DMS 273 treated with DMSO at 0.1 percent for 48 hours (cell line): ENCODE data around the gene ST6GALNAC6.
A peak's percentile ranks its signal among the peaks of the same experiment; 100 is the strongest.
"Not testable (repeated sequence)": the region's sequence is repeated elsewhere in the genome, so short reads cannot be mapped to it uniquely, and the experiment has no call there.

ENCODE experiments used
- DNase-seq: peaks from one replicate; lab custom pipeline; 2025; lab: John Stamatoyannopoulos, UW

The ST6GALNAC6 gene

DNA sequence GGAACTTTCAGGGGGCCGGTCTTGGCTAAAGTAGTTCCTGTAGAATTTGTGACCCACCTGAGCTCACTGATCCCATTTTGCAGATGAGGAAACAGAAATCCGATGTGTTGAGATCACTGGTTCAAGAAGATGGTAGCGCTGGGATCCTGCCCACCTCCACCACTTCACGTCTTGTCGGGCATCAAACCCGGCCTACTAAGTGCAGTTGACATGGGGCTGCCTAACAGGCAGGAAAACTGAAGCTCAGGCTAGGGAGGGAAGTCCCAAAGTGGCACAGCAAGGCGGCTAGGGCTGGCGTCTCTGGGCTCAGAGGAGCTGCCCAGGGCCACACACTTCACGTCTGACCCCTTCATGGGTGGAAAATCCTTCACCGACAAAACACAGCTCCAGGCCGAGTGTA lies 44.4 kb downstream of the ST6GALNAC6 start:
- no peak for DNase-seq

GRCh38 chr9:127854184-127854806 lies 45.1 kb downstream of the ST6GALNAC6 start, which contains the start of gene ENG:
TSS of gene ENG (minus strand) at chr9:127854658. CDS start at chr9:127854355, 303 bp downstream.
- DNase-seq = no peak

DNA sequence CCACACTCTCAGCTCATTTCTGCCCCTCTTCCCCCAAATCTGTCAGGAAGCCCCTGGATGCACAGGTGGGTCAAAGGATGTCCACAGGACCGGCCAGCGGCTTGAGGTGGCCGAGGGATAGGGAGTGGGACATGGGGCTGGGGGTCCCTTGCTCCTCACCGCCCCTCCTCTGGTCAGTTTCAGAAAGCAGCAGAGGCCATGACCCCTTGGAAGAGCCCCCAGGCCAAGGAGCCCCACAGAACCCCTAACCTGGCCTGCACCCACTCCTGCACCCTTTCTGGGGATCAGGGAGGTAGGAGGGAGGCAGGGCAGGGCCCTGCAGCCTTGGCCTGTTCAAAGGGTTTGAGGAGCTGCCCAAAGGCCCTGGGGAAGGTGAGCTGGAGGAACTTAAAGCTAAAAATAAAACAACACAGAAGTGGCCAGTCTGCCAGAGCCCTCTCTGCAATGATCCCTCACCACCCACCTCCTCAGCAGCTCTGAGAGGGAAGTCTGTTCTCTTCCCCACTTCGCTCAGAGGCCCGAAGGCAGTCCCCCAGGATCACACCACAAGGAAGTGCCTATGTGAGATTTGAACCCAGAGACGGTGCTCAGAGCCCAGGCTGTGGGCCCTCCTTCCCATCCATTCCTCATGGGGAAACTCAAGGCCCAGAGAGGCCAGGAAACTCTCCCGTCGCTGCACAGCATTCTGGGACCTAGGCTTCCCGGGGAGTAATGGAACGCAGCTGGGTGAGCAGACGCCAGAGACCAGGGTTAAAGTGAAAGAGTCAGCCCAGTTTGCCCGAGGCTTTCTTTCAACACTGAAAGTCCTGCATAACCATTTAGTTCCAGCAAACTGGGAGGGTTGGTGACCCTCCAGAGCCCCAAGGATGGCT lies 45.9 kb downstream of the ST6GALNAC6 start:
- no peak for DNase-seq

DNA sequence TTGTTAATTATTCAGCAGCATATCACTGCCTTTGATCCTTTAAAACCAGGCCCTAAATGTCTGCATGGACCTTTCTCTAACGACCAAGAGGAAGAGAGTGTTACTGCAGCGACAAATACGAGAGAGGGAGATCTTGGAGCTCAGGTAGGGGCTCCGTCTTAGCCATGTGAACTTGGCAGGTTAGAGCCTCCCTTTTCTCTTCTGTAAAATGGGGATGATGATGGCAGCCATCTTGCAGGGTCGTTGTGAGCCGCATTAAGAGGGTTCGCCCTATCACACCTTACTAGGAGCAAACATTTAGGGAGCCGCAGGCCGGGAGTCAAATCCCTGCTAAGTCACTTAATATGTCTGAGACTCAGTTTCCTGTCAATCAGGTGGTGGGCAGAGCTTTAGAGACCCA lies 46.6 kb downstream of the ST6GALNAC6 start:
- no peak for DNase-seq

GRCh38 chr9:127850286-127850830 lies 49.0 kb downstream of the ST6GALNAC6 start:
- no peak for DNase-seq

DNA sequence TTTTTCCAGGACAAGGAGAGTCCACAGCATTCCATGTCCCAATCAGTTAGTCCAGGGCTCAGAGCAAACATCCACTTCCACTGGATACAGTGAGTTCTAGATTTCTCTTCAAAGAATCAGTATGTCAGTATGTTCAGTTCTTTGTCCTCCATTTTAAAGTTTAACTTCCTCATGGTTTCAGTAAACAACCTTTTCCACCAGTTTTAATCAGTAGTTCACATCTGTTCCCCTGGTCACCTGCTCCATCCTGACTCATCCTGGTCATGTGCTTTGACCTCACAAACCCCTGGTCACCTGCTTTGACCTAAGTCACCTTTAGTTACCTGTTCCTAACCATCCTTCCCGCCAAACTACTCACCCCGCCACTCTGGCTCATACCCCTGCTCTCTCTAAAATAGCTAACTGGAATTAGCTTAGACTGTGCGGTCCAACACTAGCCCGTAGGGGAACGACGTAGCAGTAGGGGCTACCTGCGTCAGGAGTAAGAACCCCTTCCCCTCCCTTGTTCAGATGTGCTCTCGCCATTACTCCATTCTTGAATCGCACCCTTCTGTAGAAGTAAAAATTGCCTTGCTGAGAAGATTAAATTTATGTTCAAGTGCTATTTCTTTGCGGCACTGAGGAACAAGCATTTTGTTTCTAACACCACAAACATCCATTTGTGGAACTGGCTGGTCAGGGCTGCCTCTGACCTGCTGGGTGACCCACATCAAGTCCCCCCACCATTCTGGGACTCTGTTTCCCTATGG lies 50.5 kb downstream of the ST6GALNAC6 start:
- no peak for DNase-seq

DNA sequence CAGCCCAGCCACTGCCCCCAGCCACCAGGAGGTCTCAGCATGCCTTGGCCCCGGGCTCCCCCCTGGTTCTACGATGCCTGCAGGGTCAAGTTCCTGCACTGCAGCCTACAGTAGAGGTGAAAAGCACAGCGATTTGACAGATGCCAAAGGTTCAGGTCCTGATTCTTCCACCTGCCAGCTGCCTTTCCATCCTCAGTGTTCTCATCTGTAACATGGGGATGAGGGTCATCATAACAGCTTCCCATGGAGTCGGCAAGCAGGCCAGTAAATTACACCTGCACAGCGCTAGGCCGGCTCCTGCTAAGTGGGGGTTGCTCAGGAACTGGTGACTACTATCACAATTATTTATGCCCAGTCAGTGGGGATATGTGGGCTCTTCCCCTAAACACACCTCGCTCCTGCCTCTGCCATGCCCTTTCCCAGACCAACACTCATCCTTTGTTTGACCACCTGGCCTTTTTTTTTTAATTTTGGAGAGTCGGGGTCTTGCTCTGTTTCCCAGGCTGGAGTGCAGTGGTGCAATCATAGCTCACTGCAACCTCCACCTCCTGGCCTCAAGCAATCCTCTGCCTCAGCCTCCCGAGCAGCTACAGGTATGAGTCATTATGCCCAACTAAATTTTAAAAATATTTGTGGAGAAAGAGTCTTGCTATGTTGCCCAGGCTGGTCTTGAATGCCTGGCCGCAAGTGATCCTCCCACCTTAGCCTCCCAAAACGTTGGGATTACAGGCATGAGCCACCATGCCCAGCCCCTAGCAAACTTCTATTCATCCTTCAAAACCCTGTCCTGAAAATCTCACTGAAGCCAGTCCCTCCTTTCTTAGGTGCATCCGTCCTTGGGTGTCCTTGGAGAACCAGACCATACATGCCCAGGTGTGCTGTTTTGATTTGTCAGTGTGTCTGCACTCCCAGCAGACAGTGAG lies 51.3 kb downstream of the ST6GALNAC6 start:
- no peak for DNase-seq

GRCh38 chr9:127847178-127847510 lies 52.3 kb downstream of the ST6GALNAC6 start:
- peak; percentile 60 for DNase-seq

GRCh38 chr9:127846443-127847177 lies 52.8 kb downstream of the ST6GALNAC6 start:
- no peak for DNase-seq

DNA sequence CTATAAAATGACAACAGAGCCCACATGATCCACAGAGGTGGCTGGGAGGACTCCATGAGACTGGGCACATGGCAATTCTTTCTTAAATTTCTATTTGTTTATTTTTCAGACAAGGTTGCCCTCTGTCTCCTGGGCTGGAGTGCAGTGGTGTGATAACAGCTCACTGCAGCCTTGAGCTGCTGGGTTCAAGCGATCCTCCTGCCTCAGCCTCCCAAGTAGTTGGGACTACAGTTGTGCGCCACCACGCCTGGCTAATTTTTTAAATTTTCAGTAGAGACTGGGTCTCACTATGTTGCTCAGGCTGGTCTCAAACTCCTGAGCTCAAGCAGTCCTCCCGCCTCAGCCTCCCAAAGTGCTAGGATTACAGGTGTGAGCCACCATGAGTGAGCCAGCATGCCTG lies 53.8 kb downstream of the ST6GALNAC6 start:
- DNase-seq = not testable (repeated sequence)

GRCh38 chr9:127844821-127845359 lies 54.5 kb downstream of the ST6GALNAC6 start:
- no peak for DNase-seq

DNA sequence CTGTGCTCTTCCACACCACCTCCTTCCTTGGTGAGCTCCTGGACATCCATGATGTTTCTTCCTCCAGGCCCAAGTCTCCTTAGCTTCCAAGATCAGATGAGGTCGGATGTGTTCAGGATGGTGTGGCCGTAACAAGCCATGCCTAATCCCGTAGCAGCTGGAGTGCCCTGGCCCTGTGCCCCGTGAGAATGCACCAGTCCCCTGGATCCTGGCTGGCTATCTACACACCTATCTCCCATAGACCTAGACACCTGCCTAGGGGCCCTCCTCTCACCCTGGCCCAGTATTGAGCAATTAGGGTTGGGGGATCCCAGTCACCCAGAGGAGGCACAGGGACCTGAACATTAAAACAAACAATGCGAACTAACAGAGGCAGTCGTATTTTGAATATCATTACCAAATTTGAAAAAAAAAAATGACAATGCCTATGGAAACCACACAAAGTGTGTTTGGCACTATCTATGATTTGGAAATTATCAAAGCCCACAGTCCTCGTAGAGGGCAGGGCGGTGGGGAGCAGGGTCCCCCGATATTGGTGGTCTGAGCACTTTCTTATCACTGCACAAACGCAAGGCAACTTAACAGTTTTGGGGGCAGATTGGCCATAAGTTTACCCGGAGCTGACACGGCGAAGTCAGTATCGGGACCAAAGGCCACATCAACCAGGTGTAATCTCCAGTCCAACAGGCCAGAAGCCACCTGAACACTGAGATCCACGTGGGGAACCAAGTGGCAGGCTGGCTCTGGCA lies 58.1 kb downstream of the ST6GALNAC6 start:
- DNase-seq = no peak

DNA sequence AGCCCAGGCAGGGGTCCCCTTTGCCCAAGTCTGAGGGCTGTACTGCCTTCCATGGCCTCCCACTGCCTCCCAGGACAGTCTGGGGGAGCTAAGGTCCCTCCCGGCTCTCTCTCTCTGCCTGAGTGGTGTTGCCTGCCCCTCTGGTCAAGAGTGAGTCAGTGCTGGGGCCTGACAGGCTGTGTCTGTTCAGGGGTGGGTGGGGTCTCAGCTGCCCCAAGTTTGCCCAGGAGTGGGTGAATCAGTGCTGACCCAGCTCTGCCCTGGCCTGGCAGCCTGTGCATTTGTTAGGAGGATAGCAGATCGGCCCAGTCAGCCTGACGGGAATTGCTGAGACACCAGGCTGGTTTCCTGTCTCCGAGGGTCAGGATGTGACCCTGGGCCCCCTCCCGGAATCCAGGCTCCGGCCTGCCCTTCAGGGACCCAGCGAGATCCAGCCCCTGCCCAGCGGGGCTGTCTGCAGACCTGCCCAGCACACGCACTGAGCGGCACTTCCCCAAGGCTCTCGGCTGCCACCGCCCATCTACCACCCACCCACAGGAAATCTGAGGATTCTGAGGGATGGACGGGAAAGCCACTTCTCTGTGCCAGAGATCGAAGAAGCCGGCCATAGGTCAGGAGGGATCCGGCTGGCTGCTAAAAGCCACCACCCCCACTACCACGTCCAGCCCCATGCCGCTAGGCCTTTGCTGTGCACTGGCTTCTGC lies 60.9 kb downstream of the ST6GALNAC6 start:
- DNase-seq = no peak

DNA sequence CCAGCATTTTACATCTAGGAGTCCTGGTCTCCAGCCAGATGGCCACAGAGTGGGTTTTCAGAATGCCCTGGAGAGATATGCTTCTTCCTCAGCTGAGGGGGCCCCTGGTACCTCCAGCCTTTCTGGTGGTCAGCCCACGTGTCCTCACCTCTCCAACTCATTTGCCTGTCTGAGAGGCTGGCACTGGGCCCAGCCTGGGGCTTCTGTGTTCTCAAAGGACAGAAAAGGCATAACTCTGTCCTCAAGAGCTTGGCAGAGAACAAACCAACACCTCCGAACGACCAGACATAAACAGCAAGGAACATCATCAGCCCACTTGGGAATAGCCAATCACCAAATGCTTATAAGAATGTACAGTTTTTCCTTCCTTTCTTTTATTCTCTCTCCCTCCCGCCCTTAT lies 62.1 kb downstream of the ST6GALNAC6 start:
- DNase-seq = no peak

- not testable (repeated sequence) for DNase-seq
Observed at GRCh38 chr9:127836561-127836960, 62.8 kb downstream of the ST6GALNAC6 start.

DNA sequence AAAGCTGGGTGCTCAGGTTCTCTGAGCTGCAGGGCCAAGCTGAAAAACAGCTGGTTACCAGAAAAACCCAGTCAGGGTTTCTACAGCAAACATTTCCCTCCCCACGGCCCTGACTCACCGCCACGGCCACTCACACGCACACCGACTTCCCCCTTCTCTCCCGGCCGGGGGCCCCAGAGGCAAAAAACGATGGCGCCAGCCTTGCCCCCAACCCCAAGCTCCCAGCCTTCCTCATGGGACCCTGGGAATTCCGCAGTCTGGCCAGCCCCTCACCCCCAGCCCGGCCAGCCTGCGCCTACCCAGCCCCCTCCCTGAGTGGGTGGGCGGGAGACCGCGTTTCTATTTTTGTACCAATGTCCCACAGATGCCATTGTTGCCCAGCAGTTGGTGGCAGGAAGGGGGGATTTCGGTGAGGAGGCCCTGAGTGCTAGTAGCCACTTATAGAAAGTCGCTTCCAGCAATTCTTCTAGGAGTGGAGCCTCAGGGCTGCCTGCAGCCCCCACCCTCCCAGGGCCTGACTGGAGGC lies 63.3 kb downstream of the ST6GALNAC6 start:
- DNase-seq = no peak
